ENCODE results near the gene NIT1. TPM values are rescaled to one million over a fixed set of nuclear protein-coding genes. Genes with fewer than 3 reads are reported as not detected.

The NIT1 gene
- 10 to 100 TPM; 32.8 to 35.6 (median 34.8) TPM for total RNA-seq

- H3K9me3 ChIP-seq: no peaks in the 10 kb centered on the region
- WGBS: 0% methylated on average over 15 of the region's 58 CpGs
- intact Hi-C loops (cut with DNase I): loop anchor here (10.0 kb wide), 1 partner anchor 283 kb away; no protein-coding TSS in a partner anchor
- peak within 1 kb of the TSS; percentile 93 to 96 (median 95) for H3K27ac ChIP-seq (replicated peaks in 1 of 4)
- H3K36me3 ChIP-seq: peaks cover 26 to 41% (median 32%) of the 10 kb centered on the region in 4 donors
- H3K27me3 ChIP-seq: no peaks in the 10 kb centered on the region
- peak; percentile 95 for DNase-seq (ENCODE audit: extremely low spot score)
- peak within 1 kb of the TSS; percentile 88 to 99 (median 96) for H3K4me3 ChIP-seq
- TF ChIP-seq, protein P1, sequence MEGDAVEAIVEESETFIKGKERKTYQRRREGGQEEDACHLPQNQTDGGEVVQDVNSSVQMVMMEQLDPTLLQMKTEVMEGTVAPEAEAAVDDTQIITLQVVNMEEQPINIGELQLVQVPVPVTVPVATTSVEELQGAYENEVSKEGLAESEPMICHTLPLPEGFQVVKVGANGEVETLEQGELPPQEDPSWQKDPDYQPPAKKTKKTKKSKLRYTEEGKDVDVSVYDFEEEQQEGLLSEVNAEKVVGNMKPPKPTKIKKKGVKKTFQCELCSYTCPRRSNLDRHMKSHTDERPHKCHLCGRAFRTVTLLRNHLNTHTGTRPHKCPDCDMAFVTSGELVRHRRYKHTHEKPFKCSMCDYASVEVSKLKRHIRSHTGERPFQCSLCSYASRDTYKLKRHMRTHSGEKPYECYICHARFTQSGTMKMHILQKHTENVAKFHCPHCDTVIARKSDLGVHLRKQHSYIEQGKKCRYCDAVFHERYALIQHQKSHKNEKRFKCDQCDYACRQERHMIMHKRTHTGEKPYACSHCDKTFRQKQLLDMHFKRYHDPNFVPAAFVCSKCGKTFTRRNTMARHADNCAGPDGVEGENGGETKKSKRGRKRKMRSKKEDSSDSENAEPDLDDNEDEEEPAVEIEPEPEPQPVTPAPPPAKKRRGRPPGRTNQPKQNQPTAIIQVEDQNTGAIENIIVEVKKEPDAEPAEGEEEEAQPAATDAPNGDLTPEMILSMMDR (IDR thresholded peaks at IDR 0.05): no peak
- TF ChIP-seq POLR2AphosphoS5 (IDR thresholded peaks at IDR 0.05) (peak; percentile 95 to 98), POLR2A (IDR thresholded peaks at IDR 0.05; ENCODE audit: low read depth) (peak; percentile 90)
- H3K4me1 ChIP-seq: peaks cover 47 to 73% (median 55%) of the 10 kb centered on the region in 4 donors
Measured at GRCh38 chr1:161117759-161118581, at the start of gene NIT1, which contains the start of gene PFDN2. TSS of gene NIT1 (plus strand) at chr1:161118105. CDS start at chr1:161118177, 72 bp downstream. TSS of gene PFDN2 (minus strand) at chr1:161118037. CDS start at chr1:161118026, 11 bp downstream.

DNA sequence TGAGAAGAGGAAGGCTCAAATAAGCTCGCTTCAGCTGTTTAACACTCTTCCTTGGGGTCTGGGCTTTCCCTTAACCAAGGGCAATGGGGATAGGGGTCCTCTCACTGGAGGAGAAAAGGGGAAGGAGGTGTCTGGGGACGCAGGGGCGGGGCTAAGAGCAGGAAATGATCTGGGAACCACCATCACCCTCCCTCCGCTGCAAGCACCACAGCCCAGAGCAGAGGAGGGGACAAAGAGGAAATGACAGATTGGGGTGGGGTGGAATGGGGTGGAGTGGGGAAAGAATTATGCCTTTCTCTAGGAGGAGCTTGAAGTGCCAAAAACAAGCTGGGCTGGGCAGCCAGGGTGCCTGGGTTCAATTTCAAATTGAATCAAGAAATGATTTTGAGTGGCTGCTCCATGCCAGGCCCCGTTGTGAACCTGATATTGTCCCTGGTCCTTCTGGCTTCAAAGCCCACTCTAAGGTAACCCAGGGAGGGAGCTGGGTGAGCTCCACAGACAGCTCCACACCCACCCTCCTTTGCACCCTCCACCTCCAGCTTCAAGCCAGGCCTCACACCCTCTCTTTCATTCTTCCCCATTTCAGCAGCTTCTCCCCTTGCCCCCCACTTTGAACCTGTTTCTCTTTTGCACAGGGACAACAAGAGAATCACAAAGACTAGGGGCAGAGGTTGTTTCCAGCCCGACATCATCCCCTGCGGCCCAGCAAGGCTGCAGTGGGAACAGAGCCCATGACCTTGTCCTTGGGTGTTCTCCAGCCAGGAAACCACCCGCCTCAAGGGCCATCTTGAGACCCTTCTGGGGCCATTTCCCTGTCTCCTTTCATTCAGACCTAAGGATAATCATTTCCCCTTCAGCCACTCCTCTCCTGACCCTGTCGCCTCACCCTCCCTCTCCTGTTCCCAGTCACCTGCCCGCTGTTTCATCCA lies 49.3 kb upstream of the NIT1 start:
- Histone ChIP-seq H3K9me3 (no peaks in the 10 kb centered on the region), H3K36me3 (no peaks in the 10 kb centered on the region), H3K4me3 (peak overlapping the region; percentile 38 to 53 (median 40)), H3K27me3 (peaks cover 0 to 21% (median 0%) of the 10 kb centered on the region in 4 donors), H3K4me1 (no peaks in the 10 kb centered on the region), H3K27ac (replicated peaks in 1 of 4) (peak overlapping the region; percentile 31 to 58 (median 54))
- no peak for TF ChIP-seq EP300 (IDR thresholded peaks at IDR 0.05)
- no peak for TF ChIP-seq POLR2A (IDR thresholded peaks at IDR 0.05; ENCODE audit: low read depth)
- no peak for TF ChIP-seq POLR2AphosphoS5 (IDR thresholded peaks at IDR 0.05)
- TF ChIP-seq, protein P1 (IDR thresholded peaks at IDR 0.05): no peak
- no peak for DNase-seq (ENCODE audit: extremely low spot score)
- intact Hi-C loops (cut with DNase I): no loop called here
- 69% methylated on average over 10 of the region's 10 CpGs for WGBS

DNA sequence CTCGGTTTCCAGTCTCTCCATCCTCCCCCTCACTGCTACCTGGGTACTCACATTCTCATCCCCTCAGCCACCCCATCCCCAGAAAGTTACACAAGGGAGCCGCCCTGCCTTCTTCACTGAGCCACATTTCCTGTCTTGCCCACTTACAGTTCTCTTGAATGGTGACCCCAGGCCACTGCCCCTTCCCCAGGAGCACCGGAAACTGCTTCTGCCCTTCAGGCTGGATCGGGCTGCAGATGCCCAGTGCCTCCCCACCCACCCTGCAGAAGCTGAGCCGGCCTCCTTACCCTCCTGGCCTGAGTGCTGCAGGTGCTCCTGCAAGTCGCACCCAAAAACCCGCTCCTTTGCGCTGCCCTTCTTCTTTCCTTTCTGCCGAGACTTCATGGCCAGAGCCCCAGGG lies 48.7 kb upstream of the NIT1 start:
- intact Hi-C loops (cut with DNase I): no loop called here
- no peak for DNase-seq (ENCODE audit: extremely low spot score)
- Histone ChIP-seq H3K4me3 (peak overlapping the region; percentile 38 to 53 (median 40)), H3K36me3 (no peaks in the 10 kb centered on the region), H3K9me3 (no peaks in the 10 kb centered on the region), H3K4me1 (no peaks in the 10 kb centered on the region), H3K27me3 (peaks cover 0 to 21% (median 0%) of the 10 kb centered on the region in 4 donors), H3K27ac (replicated peaks in 1 of 4) (peak overlapping the region; percentile 31 to 58 (median 54))
- WGBS: 82% methylated on average over 9 of the region's 9 CpGs
- TF ChIP-seq, protein P1 (IDR thresholded peaks at IDR 0.05): no peak
- TF ChIP-seq POLR2AphosphoS5 (IDR thresholded peaks at IDR 0.05) (no peak), POLR2A (IDR thresholded peaks at IDR 0.05; ENCODE audit: low read depth) (no peak), EP300 (IDR thresholded peaks at IDR 0.05) (no peak)

DNA sequence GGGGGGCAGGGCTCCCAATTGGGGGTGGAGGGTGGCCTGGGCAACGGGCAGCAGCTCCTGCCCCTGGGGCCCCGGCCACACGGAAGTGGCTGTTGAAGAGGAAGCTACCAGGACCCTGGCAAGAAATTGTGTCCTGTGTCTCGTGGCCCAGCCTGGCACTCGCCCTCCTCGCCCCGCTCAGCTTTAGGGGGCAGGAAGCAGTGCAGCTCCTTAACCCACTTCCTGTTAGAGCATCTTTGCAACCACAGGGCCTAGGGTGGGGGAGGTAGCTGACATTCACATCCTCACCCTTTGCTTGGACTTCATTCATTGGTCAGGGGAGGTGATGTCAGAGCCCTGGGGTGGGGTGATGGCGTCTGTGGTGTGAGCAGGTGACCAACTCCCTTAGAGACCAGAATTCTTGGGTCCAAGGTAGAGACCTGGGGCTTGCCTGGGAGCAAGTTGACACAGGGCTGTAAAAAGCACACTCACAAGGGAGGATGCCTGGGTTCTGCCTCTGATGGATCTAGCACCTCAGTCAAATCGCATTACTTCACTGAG lies 48.1 kb upstream of the NIT1 start, which contains the start of gene ARHGAP30:
Gene ARHGAP30, minus strand, starts transcription at position 161 of the 540 bp plus-strand sequence. CDS start 267 bp downstream, outside the sequence.
- TF ChIP-seq POLR2A (IDR thresholded peaks at IDR 0.05; ENCODE audit: low read depth): no peak
- TF ChIP-seq, protein P1 (IDR thresholded peaks at IDR 0.05): no peak
- TF ChIP-seq POLR2AphosphoS5 (IDR thresholded peaks at IDR 0.05): peak; percentile 28 to 38
- no peak for TF ChIP-seq EP300 (IDR thresholded peaks at IDR 0.05)
- Histone ChIP-seq H3K27ac (replicated peaks in 1 of 4) (peak within 1 kb of the TSS; percentile 31 to 58 (median 54)), H3K9me3 (no peaks in the 10 kb centered on the region), H3K4me3 (peak within 1 kb of the TSS; percentile 38 to 53 (median 40)), H3K4me1 (no peaks in the 10 kb centered on the region), H3K27me3 (peaks cover 0 to 20% (median 0%) of the 10 kb centered on the region in 4 donors), H3K36me3 (no peaks in the 10 kb centered on the region)
- intact Hi-C loops (cut with DNase I): no loop called here
- no peak for DNase-seq (ENCODE audit: extremely low spot score)
- 76% methylated on average over 9 of the region's 9 CpGs for WGBS
